HEK293T (cell line): ENCODE data around the gene SLC24A1.

Source experiments
- CTCF ChIA-PET: fragments of 350-600 bp; formaldehyde crosslinking; extraction: SDS; loops from one replicate; lab custom pipeline; 2021; ENCODE audit warnings: antibody characterized with exemption, inconsistent platforms; lab: Yijun Ruan, JAX
- POLR2A ChIA-PET: fragments of 350-600 bp; formaldehyde crosslinking; extraction: SDS; loops from one replicate; lab custom pipeline; 2020; ENCODE audit warnings: antibody characterized with exemption, inconsistent platforms; lab: Yijun Ruan, JAX
- DNase-seq: peaks from one replicate; pipeline ENCODE4 v3.0.0; 2012; ENCODE audit warnings: mixed read lengths; ENCODE audit errors: extremely low spot score
- ARNT ChIP-seq: fragments of 450-650 bp; IDR thresholded peaks from 2 replicates; pipeline ENCODE4 v1.6.1; 2017; ENCODE audit warnings: mild to moderate bottlenecking
- BHLHE40 ChIP-seq: fragments of 450-650 bp; IDR thresholded peaks from 2 replicates; pipeline ENCODE4 v1.6.1; 2016; ENCODE audit warnings: mild to moderate bottlenecking, moderate library complexity, borderline replicate concordance
- CTBP1 ChIP-seq: fragments of 450-650 bp; IDR thresholded peaks from 2 replicates; pipeline ENCODE4 v1.6.1; 2016; ENCODE audit warnings: borderline replicate concordance
- ELF4 ChIP-seq: fragments of 450-650 bp; IDR thresholded peaks from 2 replicates; pipeline ENCODE4 v1.6.1; 2017; ENCODE audit warnings: antibody characterized with exemption
- FOXA1 ChIP-seq: fragments of 450-650 bp; IDR thresholded peaks from 2 replicates; pipeline ENCODE4 v1.6.1; 2016; ENCODE audit warnings: mild to moderate bottlenecking
- FOXK2 ChIP-seq: fragments of 450-650 bp; IDR thresholded peaks from 2 replicates; pipeline ENCODE4 v1.6.1; 2016; ENCODE audit warnings: mild to moderate bottlenecking
- FOXM1 ChIP-seq: fragments of 450-650 bp; IDR thresholded peaks from 2 replicates; pipeline ENCODE4 v1.6.1; 2017; ENCODE audit warnings: mild to moderate bottlenecking, borderline replicate concordance
- HDGF ChIP-seq: fragments of 450-650 bp; IDR thresholded peaks from 2 replicates; pipeline ENCODE4 v1.6.1; 2017; ENCODE audit warnings: antibody characterized with exemption, borderline replicate concordance
- L3MBTL2 ChIP-seq: fragments of 450-650 bp; conservative IDR thresholded peaks from 2 replicates; pipeline ENCODE4 v1.6.1; 2016; ENCODE audit warnings: mild to moderate bottlenecking
- LEF1 ChIP-seq: fragments of 450-650 bp; IDR thresholded peaks from 2 replicates; pipeline ENCODE4 v1.6.1; 2017; ENCODE audit warnings: mild to moderate bottlenecking, borderline replicate concordance
- NFRKB ChIP-seq: fragments of 450-650 bp; IDR thresholded peaks from 2 replicates; pipeline ENCODE4 v1.6.1; 2016; ENCODE audit warnings: mild to moderate bottlenecking, moderate library complexity
- PKNOX1 ChIP-seq: fragments of 450-650 bp; IDR thresholded peaks from 2 replicates; pipeline ENCODE4 v1.6.1; 2016
- SP1 ChIP-seq: fragments of 450-650 bp; IDR thresholded peaks from 2 replicates; pipeline ENCODE4 v1.6.1; 2017
- SUZ12 ChIP-seq: fragments of 450-650 bp; IDR thresholded peaks from 2 replicates; pipeline ENCODE4 v1.6.1; 2016; ENCODE audit warnings: mild to moderate bottlenecking
- TARDBP ChIP-seq: fragments of 450-650 bp; IDR thresholded peaks from 2 replicates; pipeline ENCODE4 v1.6.1; 2016
- ZNF384 ChIP-seq: fragments of 450-650 bp; IDR thresholded peaks from 2 replicates; pipeline ENCODE4 v1.6.1; 2016

Gene SLC24A1

GRCh38 chr15:65645392-65645791, 23.7 kb downstream of the SLC24A1 start:
- no peak for DNase-seq
- ChIA-PET CTCF (no interaction called here), POLR2A (no interaction called here)
- no peak for TF ChIP-seq CTBP1
- TF ChIP-seq PKNOX1, result no peak
- no peak for TF ChIP-seq NFRKB
- no peak for TF ChIP-seq TARDBP
- TF ChIP-seq L3MBTL2, result no peak
- TF ChIP-seq HDGF, result no peak
- TF ChIP-seq ELF4, result no peak
- TF ChIP-seq ARNT, result no peak
- TF ChIP-seq ZNF384, result no peak
- TF ChIP-seq BHLHE40, result no peak
- no peak for TF ChIP-seq SP1
- no peak for TF ChIP-seq FOXA1
- no peak for TF ChIP-seq SUZ12

DNA sequence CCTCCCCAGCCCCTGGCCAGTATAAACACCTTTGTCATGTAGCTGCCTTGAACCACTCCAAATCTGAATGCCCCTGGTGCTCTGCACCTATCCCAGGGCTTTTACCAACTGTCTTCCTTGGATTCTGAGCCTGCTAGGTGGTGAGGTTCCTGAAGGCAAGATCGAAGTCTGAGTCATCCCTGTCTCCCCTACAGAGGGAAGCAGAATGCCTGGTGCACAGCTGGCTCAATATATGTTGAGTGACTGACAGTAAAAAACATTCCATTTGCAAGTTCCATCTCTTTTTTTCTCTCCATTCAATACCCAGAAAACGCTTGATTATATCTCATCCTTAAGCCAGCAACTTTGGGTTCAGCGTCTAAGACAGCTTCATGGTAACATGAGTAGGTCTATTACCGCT, 24.7 kb downstream of the SLC24A1 start:
- CTCF ChIA-PET, result interaction anchor here (1.5 kb wide), 1 partner anchor 9 kb away, joined by 7 read pairs; no protein-coding TSS in a partner anchor
- no peak for TF ChIP-seq ZNF384
- TF ChIP-seq TARDBP, result no peak
- TF ChIP-seq CTBP1, result no peak
- TF ChIP-seq PKNOX1, result no peak
- TF ChIP-seq NFRKB, result no peak
- no peak for TF ChIP-seq SUZ12
- TF ChIP-seq SP1, result no peak
- TF ChIP-seq ELF4, result no peak
- no peak for TF ChIP-seq LEF1
- TF ChIP-seq FOXM1, result no peak
- TF ChIP-seq FOXA1, result no peak
- no peak for TF ChIP-seq FOXK2
- no peak for TF ChIP-seq L3MBTL2
- TF ChIP-seq ARNT, result no peak
- no peak for TF ChIP-seq BHLHE40
- TF ChIP-seq HDGF, result no peak
- no peak for DNase-seq
- POLR2A ChIA-PET, result no interaction called here

DNA sequence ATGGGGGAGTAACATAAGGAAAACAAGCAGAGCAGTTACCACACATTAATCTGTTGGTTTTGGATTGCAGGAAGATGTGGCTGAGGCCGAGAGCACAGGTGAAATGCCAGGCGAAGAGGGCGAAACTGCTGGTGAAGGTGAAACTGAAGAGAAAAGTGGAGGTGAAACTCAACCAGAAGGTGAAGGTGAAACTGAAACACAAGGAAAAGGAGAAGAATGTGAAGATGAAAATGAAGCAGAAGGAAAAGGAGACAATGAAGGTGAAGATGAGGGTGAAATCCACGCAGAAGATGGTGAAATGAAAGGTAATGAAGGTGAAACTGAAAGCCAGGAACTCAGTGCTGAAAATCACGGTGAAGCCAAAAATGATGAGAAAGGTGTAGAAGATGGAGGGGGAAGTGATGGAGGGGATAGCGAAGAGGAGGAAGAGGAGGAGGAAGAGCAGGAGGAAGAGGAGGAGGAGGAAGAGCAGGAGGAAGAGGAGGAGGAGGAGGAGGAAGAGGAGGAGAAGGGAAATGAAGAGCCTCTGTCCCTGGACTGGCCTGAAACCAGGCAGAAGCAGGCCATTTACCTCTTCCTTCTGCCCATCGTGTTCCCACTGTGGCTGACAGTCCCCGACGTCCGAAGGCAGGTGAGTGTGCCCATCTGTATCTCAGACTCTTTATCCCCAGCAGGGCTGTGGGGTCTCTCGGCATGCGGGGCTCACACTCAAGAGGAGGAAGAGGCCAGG, 28.7 kb downstream of the SLC24A1 start:
- DNase-seq, result no peak
- TF ChIP-seq ELF4 (no peak), FOXM1 (no peak), ZNF384 (no peak), TARDBP (no peak), L3MBTL2 (no peak), SP1 (no peak), FOXA1 (no peak), HDGF (no peak), LEF1 (no peak), FOXK2 (no peak), BHLHE40 (no peak), SUZ12 (no peak), PKNOX1 (no peak), CTBP1 (no peak), NFRKB (no peak), ARNT (no peak)
- CTCF ChIA-PET, result interaction anchor here (0.7 kb wide), 1 partner anchor 327 kb away, joined by 3 read pairs; no protein-coding TSS in a partner anchor
- POLR2A ChIA-PET, result interaction anchor here (1.7 kb wide), 1 partner anchor 8 kb away, joined by 4 read pairs; no protein-coding TSS in a partner anchor

- DNase-seq, result no peak
- ChIA-PET POLR2A (interaction anchor here (1.7 kb wide), 1 partner anchor 8 kb away, joined by 4 read pairs; no protein-coding TSS in a partner anchor), CTCF (no interaction called here)
- TF ChIP-seq HDGF, result no peak
Measured at GRCh38 chr15:65651042-65651322, 29.2 kb downstream of the SLC24A1 start.

DNA sequence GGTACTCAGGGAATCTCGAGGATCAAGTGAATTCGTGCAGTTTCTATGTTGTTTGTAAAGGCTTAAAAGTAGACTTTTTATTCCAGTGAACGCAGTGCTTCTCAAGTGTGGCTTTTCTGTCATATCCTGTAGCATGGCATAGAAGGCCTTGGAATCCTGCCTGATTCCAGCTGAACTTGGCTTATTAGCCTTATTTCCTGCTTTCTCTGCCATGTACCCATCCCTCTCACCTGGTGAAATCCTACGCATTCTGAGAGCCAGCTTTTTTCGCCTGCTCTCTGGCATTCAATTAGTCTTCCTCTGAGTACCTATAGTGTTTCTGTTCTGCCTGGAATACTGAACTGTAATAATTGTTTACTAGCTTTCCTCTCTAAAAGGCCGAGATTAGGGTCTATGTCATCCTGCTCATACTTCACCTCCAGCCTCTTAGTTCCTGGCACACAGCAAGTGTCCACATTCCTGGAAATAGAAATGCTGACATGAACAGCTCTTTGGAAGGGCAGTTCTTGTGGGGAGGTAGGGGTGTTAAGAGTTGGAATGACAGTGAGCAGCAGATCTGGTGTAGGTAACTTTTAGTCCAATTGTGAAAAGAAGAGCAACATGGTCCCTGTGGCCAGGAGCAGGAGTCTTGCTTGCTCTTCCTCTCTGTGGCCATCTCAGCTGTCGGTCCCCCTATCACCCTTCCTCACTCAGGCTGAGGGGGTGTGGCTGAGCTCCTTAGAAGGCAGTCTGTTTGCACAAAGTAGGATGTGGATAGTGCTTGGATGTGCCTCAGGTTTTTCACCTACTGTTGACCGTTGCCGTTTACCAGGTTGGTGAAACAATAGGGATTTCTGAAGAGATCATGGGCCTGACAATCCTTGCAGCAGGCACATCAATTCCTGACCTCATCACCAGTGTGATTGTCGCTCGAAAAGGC, 30.4 kb downstream of the SLC24A1 start:
- TF ChIP-seq SUZ12 (no peak), ELF4 (no peak), ARNT (no peak), BHLHE40 (no peak)
- ChIA-PET POLR2A (interaction anchor here (1.6 to 1.7 kb wide), 3 partner anchors 9 to 217 kb away, joined by 3 to 6 read pairs (median 4); partner anchors contain the start of gene RAB11A), CTCF (no interaction called here)
- no peak for DNase-seq

DNA sequence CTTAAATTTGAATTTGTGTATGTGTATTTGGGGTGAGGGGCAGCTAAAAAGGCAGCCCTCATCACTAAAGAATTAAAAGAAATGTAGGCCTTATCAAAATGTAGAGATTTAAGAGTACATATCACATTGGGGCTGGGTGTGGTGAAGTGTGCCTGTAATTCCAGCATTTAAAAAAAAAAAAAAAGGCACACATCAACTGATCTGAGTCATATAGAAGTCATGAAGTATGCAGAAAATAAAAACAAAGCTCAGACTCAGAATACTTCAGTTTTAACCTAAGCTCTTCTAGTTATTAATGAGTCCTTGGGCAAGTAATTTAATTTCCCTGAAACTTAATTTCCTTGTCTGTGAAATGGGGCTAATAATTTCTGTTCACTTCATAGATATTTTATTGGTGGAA, 31.6 kb downstream of the SLC24A1 start:
- TF ChIP-seq SP1, result no peak
- no peak for TF ChIP-seq PKNOX1
- no peak for TF ChIP-seq FOXA1
- no peak for TF ChIP-seq TARDBP
- TF ChIP-seq HDGF, result no peak
- TF ChIP-seq NFRKB, result no peak
- TF ChIP-seq L3MBTL2, result no peak
- no peak for TF ChIP-seq LEF1
- TF ChIP-seq CTBP1, result no peak
- TF ChIP-seq ELF4, result no peak
- no peak for TF ChIP-seq ARNT
- DNase-seq, result no peak
- POLR2A ChIA-PET, result interaction anchor here (1.6 kb wide), 1 partner anchor 13 kb away, joined by 3 read pairs; no protein-coding TSS in a partner anchor
- CTCF ChIA-PET, result interaction anchor here (0.7 kb wide), 1 partner anchor 143 kb away, joined by 4 read pairs; no protein-coding TSS in a partner anchor
